ENCODE results near the gene ATG5.
"Not testable (repeated sequence)": the region's sequence is repeated elsewhere in the genome, so short reads cannot be mapped to it uniquely, and the experiment has no call there.

The ATG5 gene

DNA sequence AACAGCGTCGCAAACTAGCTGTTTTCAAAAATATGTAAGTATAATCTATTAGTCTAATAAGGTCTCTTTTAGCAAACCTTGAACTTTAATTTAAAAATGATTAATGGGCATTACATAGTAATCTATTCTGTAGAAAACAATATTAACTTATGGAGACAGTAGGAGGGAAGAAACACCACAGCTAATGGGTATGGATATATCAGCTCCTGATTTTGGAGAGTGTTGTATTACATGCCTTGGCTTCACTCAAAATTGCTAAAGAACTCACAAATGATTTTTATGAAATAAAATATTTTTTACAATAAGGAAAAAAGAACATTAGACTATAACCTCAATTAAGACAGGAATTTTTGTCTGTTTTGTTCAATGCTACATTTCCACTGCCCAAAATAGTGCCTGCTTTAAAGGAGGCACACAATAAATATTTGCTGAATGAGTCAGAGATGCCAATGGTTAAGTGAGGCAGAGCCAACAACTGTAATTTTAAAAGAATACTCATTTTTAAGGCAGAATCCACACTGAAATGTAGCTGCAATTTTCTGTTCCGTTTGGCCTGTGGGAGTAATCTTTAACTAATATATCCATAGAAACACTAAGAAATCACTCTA, 15.7 kb downstream of the ATG5 start:
- no peak for DNase-seq (ENCODE audit: low spot score)

DNA sequence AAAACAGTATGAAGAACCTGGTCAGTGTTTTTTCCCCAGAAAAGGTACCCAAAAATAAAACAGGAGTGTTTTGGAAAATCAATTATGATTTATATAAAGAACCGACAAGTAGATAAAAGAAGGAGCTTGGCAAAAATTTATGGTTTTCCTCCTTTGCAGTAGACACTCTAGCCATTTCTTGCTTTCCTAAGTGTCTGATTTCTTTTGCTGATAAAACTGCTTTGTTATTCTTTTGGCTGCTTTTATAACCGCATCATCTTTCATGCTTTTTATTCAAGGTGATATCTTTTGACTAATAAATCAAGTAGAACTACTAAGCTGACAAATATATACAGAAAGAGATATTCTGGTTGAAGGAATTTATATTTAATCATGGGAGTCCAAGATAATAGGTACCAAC, 16.6 kb downstream of the ATG5 start:
- no peak for DNase-seq (ENCODE audit: low spot score)

DNA sequence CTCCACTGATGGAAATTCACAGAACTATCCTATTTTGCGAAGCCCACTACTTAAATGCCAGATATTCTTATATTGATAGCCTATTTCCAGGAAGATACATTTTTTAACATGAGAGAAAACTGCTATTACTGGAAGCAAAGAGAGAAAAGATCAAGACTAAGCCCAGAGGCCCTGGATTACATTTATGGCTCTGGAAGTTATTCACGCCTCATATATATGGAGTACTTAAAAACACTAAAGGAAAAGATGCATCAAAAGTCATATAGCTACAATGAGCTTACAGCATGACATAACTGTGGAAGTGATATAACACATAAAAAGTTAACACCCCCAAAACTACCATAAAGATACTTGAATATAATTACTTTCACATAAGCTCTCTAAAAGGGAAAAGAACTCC, 19.8 kb downstream of the ATG5 start:
- DNase-seq (ENCODE audit: low spot score) = no peak

- peak; percentile 56 for DNase-seq (ENCODE audit: low spot score)
These were observed 24.6 kb downstream of the ATG5 start for GRCh38 chr6:106300944-106301343.

DNA sequence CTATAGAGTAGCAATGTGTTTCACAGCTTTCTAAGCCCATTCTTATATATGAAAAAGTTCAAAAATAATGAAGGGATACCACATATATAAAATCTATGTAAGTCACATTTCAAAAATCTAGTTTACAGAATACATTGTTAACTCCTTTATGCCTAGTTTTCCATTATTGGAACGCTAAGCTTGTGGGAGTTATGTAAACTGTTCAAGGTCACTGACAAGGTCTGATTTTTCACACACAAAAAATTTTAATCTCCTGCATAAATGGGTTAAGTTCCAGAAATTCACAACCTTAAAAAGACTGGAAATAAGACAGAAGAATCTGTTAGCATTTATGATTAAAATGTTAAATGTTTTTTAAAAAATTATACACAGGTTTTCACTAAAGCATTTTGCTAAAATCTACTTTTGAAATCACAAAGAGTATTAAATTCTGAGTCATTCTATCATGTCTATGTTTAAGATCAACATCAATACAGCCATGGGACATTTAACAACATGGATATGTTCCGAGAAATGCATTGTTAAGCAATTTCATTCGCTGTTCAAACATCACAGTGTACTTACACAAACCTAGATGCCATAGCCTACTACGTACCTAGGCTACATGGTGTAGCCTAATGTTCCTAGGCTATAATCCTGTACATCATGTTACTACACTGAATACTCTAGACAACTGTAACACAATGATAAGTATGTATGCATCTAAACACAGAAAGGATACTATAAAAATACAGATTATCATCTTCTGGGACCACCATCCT, 25.4 kb downstream of the ATG5 start:
- DNase-seq (ENCODE audit: low spot score) = no peak

DNA sequence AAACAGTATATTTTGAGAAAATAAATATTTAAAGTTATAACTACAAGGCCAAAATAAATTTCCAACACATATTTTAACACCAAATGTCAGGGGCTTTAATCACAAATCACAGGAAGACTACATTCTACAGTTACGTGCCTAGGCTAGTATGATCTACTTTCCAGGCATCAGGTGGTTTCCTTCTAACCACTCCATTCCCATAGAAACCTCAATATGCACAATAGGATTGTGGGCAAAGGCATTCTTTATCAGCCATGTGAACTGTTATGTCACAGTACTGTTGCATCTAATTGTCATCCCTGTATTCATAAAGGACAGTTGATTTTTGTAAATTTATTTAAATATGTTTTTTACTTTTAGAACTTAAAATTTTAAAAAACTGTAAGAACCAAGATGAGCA, 32.4 kb downstream of the ATG5 start:
- DNase-seq (ENCODE audit: low spot score) = no peak

DNA sequence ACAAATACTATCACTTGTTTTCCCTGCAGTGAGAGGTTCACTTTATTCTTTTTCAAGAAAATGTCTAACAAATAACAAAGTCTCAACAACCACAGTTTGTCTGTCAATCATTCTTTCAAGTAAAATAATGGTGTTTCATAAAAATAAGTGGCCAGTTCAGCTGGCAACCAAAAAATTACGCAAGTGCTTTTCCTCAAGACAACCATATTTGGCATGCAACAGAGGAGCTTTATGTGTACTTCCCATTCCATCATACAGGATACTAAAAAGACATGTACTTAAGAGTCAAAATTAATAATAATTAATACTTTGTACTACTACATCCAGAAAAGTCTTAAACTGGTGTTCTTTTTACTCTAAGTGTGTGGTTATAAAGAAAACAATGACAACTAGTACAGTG, 34.6 kb downstream of the ATG5 start:
- no peak for DNase-seq (ENCODE audit: low spot score)

DNA sequence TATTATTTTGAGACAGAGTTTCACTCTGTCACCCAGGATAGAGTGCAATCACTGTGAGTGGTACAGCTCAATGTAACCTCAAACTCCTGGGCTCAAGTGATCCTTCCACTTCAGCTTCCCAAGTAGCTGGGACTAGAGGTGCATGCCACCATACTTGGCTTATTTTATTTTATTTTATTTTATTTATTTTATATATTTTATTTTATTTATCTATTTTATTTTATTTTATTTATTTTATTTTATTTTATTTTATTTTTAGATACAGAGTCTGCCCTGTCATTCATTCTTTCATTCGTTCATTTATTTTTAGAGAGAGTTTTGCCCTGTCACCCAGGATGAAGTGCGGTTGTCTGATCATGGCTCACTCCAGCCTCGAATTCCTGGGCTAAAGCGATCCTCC, 35.5 kb downstream of the ATG5 start:
- no peak for DNase-seq (ENCODE audit: low spot score)

- DNase-seq (ENCODE audit: low spot score) = no peak
These were observed 38.3 kb downstream of the ATG5 start for GRCh38 chr6:106287215-106287614.

GRCh38 chr6:106286746-106287145, 38.8 kb downstream of the ATG5 start:
- DNase-seq (ENCODE audit: low spot score) = no peak

DNA sequence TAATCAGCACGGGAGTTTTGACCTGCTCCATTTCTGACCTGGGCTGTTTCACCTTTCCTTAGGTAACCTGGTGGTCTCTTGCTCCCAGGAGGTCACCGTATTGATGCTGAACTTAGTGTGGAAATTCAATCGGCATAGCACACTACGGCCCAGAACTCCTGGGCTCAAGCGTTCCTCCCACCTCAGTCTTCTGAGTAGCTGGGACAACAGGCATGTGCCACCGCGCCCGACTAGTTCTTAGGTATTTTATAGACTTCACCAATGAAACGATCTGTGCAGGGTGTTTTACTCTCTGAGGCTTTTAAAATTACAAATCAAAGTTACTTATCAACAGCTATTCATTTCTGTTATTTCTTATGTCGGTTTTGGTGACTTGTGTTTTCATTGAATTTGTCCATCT, 42.1 kb downstream of the ATG5 start:
- no peak for DNase-seq (ENCODE audit: low spot score)

GRCh38 chr6:106281661-106282060, 43.9 kb downstream of the ATG5 start:
- no peak for DNase-seq (ENCODE audit: low spot score)

- no peak for DNase-seq (ENCODE audit: low spot score)
These were observed 44.5 kb downstream of the ATG5 start for GRCh38 chr6:106281088-106281487.

DNA sequence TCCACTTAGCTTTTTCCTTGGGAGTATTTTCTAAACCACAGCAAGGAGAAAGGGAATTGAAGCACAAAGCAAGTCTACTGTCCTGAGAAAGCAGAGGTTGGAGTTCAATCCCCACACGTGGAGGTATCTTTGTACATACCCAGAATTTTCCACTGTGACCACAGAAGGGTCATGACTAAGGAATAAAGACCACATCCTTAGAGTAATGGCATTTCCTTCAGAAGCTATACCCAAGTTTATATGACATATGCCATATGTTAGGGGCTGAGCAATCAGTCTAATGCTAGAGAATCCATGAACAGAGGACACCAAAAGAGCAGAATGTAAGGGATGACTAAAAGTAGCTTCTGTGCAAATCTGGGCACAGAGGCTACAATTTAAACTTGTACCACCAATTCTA, 46.4 kb downstream of the ATG5 start:
- DNase-seq (ENCODE audit: low spot score) = no peak

GRCh38 chr6:106275692-106276091, 49.9 kb downstream of the ATG5 start:
- DNase-seq (ENCODE audit: low spot score) = no peak

GRCh38 chr6:106273087-106273486, 52.5 kb downstream of the ATG5 start:
- DNase-seq (ENCODE audit: low spot score) = no peak

DNA sequence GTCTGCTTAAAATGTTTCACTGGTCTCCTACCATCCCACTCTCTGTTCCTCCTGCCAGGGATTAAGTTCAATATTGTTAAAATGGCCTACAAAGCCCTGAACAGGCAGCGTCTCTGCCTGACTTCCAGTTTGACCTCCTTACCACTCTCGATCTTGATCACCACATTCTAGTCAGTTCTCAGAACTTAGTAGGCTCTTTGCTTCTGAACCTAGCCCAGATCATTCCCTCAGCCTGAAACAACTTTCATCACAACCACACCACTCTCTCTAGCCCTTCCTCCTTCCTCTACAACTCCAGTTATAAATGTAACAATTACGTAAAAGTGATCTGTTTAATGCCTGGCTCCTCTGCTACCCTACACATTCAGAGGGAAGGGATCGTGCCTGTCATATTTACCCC, 53.3 kb downstream of the ATG5 start:
- no peak for DNase-seq (ENCODE audit: low spot score)

DNA sequence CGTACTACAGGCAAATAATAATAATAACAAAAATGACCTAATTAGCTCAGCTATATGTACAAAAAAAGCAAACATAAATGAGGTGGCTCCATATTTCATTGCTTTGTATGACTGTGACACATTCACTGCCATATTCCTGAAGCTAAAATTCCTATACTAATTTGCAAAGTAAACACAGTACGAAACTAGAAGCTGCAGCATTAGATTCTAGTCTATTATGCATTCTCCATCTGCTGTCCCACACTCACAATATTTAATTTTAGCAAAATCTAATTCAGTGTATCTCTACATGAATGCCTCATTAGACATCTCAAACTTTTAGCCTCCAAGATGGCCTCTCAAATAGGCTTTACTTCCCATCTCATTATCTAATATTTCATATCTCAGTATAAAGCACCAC, 55.1 kb downstream of the ATG5 start:
- no peak for DNase-seq (ENCODE audit: low spot score)

GRCh38 chr6:106269268-106269919, 56.2 kb downstream of the ATG5 start:
- DNase-seq (ENCODE audit: low spot score) = not testable (repeated sequence)

- not testable (repeated sequence) for DNase-seq (ENCODE audit: low spot score)
These were observed 57.1 kb downstream of the ATG5 start for GRCh38 chr6:106268500-106268899.

GRCh38 chr6:106264433-106264832, 61.1 kb downstream of the ATG5 start:
- not testable (repeated sequence) for DNase-seq (ENCODE audit: low spot score)

- not testable (repeated sequence) for DNase-seq (ENCODE audit: low spot score)
These were observed 65.8 kb downstream of the ATG5 start for GRCh38 chr6:106259748-106260147.

DNA sequence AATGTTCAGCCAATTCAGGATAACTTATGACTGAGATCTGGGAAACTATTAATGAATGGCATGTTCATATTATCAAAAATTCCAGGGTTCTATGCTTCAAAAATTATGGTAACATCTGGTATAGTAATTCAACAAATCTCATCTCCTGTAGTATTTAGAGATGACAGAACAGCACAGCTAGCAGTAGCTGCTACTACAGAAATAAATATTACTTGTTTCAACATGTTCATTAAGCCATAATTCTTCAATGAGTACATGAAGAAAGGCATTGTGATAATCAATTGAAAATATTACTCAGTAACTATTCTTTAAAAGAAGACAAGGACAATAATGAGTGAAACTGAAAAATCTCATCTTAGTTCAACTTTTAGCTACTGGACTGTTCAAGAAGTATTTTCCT, 66.8 kb downstream of the ATG5 start:
- no peak for DNase-seq (ENCODE audit: low spot score)

Measured in cerebellar cortex (tissue), 1 donor.